MM.1S (cell line): ENCODE measurements around the gene DYNLRB1.
"Not testable (repeated sequence)": the region's sequence is repeated elsewhere in the genome, so short reads cannot be mapped to it uniquely, and the experiment has no call there.

ENCODE experiments used
- CTCF ChIP-seq: fragments of 300-600 bp; sonication (generic); IDR thresholded peaks from 2 replicates; pipeline ENCODE4 v1.5.1; 2016; ENCODE audit warnings: antibody characterized with exemption, low read length, mixed read lengths
- EZH2 ChIP-seq: fragments of 300-600 bp; sonication (generic); optimal IDR thresholded peaks from 2 replicates; pipeline ENCODE3; 2017; ENCODE audit warnings: low read depth, mild to moderate bottlenecking, antibody characterized with exemption, low read length, mixed read lengths
- EZH2phosphoT487 ChIP-seq: fragments of 300-600 bp; sonication (generic); IDR thresholded peaks from 2 replicates; pipeline ENCODE4 v1.6.1; 2018; ENCODE audit warnings: antibody characterized with exemption, low read length

GRCh38 chr20:34514034-34514433, 2.2 kb upstream of the DYNLRB1 start:
- TF ChIP-seq CTCF, EZH2phosphoT487, EZH2: not testable (repeated sequence)
